H1 (cell line): Measurements from ENCODE around the gene TRAF1. TPM values are rescaled to one million over a fixed set of nuclear protein-coding genes. Genes with fewer than 3 reads are reported as not detected.

Experiments
- CTCF ChIA-PET: fragments of 300-600 bp; sonication (Branson Sonifier 250); formaldehyde crosslinking; loops from one replicate; lab custom pipeline; 2021; ENCODE audit not compliant: partially characterized antibody; lab: Charles Lee
- POLR2A ChIA-PET: fragments of 300-600 bp; sonication (Branson Sonifier 250); formaldehyde crosslinking; loops from one replicate; lab custom pipeline; 2021; ENCODE audit warnings: inconsistent platforms; ENCODE audit not compliant: partially characterized antibody; lab: Charles Lee
- DNase-seq, 2 experiments: peaks; one replicate each; pipeline versions ENCODE4 v3.0.0 to v3.0.0-alpha.2; 2010 to 2022; ENCODE audit warnings: low spot score in 2 of 2, low read depth in 1 of 2, mixed read lengths in 1 of 2
- FAIRE-seq: peaks from 2 replicates; lab custom pipeline; 2011; peaks lifted over from hg19 to GRCh38; lab: Jason Lieb, UNC
- H2AFZ ChIP-seq: 2 replicates; pipeline ENCODE4 v1.8.1; 2012; ENCODE audit warnings: low read length, inconsistent platforms
- H2AK5ac ChIP-seq: 2 replicates; pipeline ENCODE4 v1.6.1; 2013; ENCODE audit warnings: low read depth, low read length
- H2BK120ac ChIP-seq: replicated peaks from 2 replicates; pipeline ENCODE3; 2013; ENCODE audit warnings: low read depth, low read length, inconsistent platforms
- H2BK12ac ChIP-seq: 2 replicates; pipeline ENCODE4 v1.6.1; 2013; ENCODE audit warnings: low read depth, low read length
- H2BK15ac ChIP-seq: 2 replicates; pipeline ENCODE4 v1.6.1; 2013; ENCODE audit warnings: low read length
- H2BK20ac ChIP-seq: 2 replicates; pipeline ENCODE4 v1.6.1; 2013; ENCODE audit warnings: low read length
- H2BK5ac ChIP-seq: 2 replicates; pipeline ENCODE4 v1.6.1; 2013; ENCODE audit warnings: low read depth, low read length
- H3K14ac ChIP-seq: 2 replicates; pipeline ENCODE4 v1.6.1; 2013; ENCODE audit warnings: inconsistent platforms; ENCODE audit not compliant: insufficient read length
- H3K18ac ChIP-seq: 2 replicates; pipeline ENCODE4 v1.6.1; 2013; ENCODE audit warnings: low read length; ENCODE audit errors: extremely low read depth
- H3K23ac ChIP-seq: 2 replicates; pipeline ENCODE4 v1.6.1; 2013; ENCODE audit warnings: inconsistent platforms; ENCODE audit not compliant: insufficient read length
- H3K23me2 ChIP-seq: 2 replicates; pipeline ENCODE4 v1.6.1; 2013; ENCODE audit warnings: low read depth, low read length
- H3K27ac ChIP-seq: 2 replicates; pipeline ENCODE4 v1.6.1; 2011; ENCODE audit warnings: low read depth, low read length, inconsistent platforms
- H3K27me3 ChIP-seq, 4 experiments: replicated peaks in 1 of 4; 1 replicate in 1 of 4; 2 replicates in 3 of 4; pipeline versions ENCODE4 v1.6.1 to v1.8.1; 2011 to 2013; ENCODE audit warnings: low read length in 3 of 4, mild to moderate bottlenecking in 3 of 4, inconsistent platforms in 2 of 4, mixed read lengths in 2 of 4, moderate library complexity in 1 of 4; ENCODE audit not compliant: control insufficient read depth in 3 of 4, insufficient read depth in 3 of 4; ENCODE audit errors: extremely low read depth in 1 of 4
- H3K36me3 ChIP-seq, 4 experiments: 2 replicates each; pipeline versions ENCODE4 v1.6.1 to v1.8.1; 2011 to 2013; ENCODE audit warnings: mild to moderate bottlenecking in 4 of 4, low read length in 3 of 4, moderate library complexity in 2 of 4, control low read depth in 1 of 4, inconsistent platforms in 1 of 4; ENCODE audit not compliant: insufficient read depth in 4 of 4, control insufficient read depth in 2 of 4
- H3K4ac ChIP-seq: replicated peaks from 2 replicates; pipeline ENCODE3; 2013; ENCODE audit warnings: low read length, low read depth, mixed read lengths, inconsistent platforms; ENCODE audit not compliant: insufficient read length
- H3K4me1 ChIP-seq, 4 experiments: replicated peaks in 1 of 4; 1 replicate in 1 of 4; 2 replicates in 3 of 4; pipeline versions ENCODE4 v1.6.1 to v1.8.1; 2011 to 2013; ENCODE audit warnings: low read length in 3 of 4, inconsistent platforms in 2 of 4, mixed read lengths in 1 of 4; ENCODE audit not compliant: insufficient read depth in 4 of 4, control insufficient read depth in 3 of 4
- H3K4me2 ChIP-seq, 2 experiments: 2 replicates each; pipeline versions ENCODE4 v1.6.1 to v1.8.1; 2011 to 2013; ENCODE audit warnings: low read depth in 2 of 2, low read length in 2 of 2, control low read depth in 1 of 2, inconsistent platforms in 1 of 2, mild to moderate bottlenecking in 1 of 2; ENCODE audit not compliant: insufficient read depth in 1 of 2
- H3K4me3 ChIP-seq, 4 experiments: fragments of 200-600, 300-600 bp in 1 of 4; sonication (generic), shearing (Covaris generic), sonication (Bioruptor Twin) in 1 of 4; 2 replicates each; pipeline versions ENCODE4 v1.5.1 to v1.8.1; 2011 to 2016; ENCODE audit warnings: low read length in 4 of 4, low read depth in 3 of 4, control low read depth in 2 of 4, inconsistent platforms in 2 of 4, mild to moderate bottlenecking in 2 of 4, mixed read lengths in 1 of 4, moderate library complexity in 1 of 4; ENCODE audit not compliant: insufficient read depth in 2 of 4; ENCODE audit errors: extremely low read depth in 1 of 4
- H3K56ac ChIP-seq: replicated peaks from 2 replicates; pipeline ENCODE3; 2013; ENCODE audit warnings: low read depth, mild to moderate bottlenecking, mixed read lengths, low read length, inconsistent platforms; ENCODE audit not compliant: insufficient read length
- H3K79me1 ChIP-seq: 2 replicates; pipeline ENCODE4 v1.6.1; 2013; ENCODE audit warnings: low read depth, low read length, control low read depth
- H3K79me2 ChIP-seq, 2 experiments: 2 replicates each; pipeline versions ENCODE4 v1.6.1 to v1.8.1; 2012 to 2013; ENCODE audit warnings: low read length in 2 of 2, mild to moderate bottlenecking in 2 of 2, inconsistent platforms in 1 of 2; ENCODE audit not compliant: insufficient read depth in 2 of 2, control insufficient read depth in 1 of 2
- H3K9ac ChIP-seq, 4 experiments: replicated peaks in 1 of 4; 1 replicate in 1 of 4; 2 replicates in 3 of 4; pipeline versions ENCODE4 v1.6.1 to v1.8.1; 2011 to 2013; ENCODE audit warnings: low read depth in 3 of 4, low read length in 3 of 4, control low read depth in 2 of 4, mild to moderate bottlenecking in 2 of 4, moderate library complexity in 2 of 4, inconsistent platforms in 1 of 4; ENCODE audit errors: extremely low read depth in 1 of 4
- H3K9me3 ChIP-seq, 2 experiments: 2 replicates each; pipeline versions ENCODE4 v1.6.1 to v1.8.1; 2012 to 2013; ENCODE audit warnings: mild to moderate bottlenecking in 2 of 2, moderate library complexity in 2 of 2, control low read depth in 1 of 2, inconsistent platforms in 1 of 2, low read depth in 1 of 2, low read length in 1 of 2, mixed read lengths in 1 of 2; ENCODE audit not compliant: insufficient read depth in 2 of 2
- H4K20me1 ChIP-seq, 2 experiments: replicated peaks in 1 of 2; 2 replicates each; pipeline versions ENCODE3 to v1.8.1; 2011 to 2013; ENCODE audit warnings: inconsistent platforms in 2 of 2, low read length in 2 of 2, mild to moderate bottlenecking in 1 of 2; ENCODE audit not compliant: insufficient read depth in 2 of 2, control insufficient read depth in 1 of 2
- H4K5ac ChIP-seq: 2 replicates; pipeline ENCODE4 v1.6.1; 2013; ENCODE audit warnings: low read length, low read depth, mixed read lengths, inconsistent platforms; ENCODE audit not compliant: insufficient read length
- H4K8ac ChIP-seq: 2 replicates; pipeline ENCODE4 v1.8.0; 2013; ENCODE audit warnings: mild to moderate bottlenecking, moderate library complexity, low read length, inconsistent platforms; ENCODE audit not compliant: insufficient read depth; ENCODE audit errors: extremely low read depth
- H4K91ac ChIP-seq: replicated peaks from 2 replicates; pipeline ENCODE3; 2013; ENCODE audit warnings: low read length, mixed read lengths, inconsistent platforms; ENCODE audit not compliant: insufficient read length
- RAD21 ChIP-seq, 2 experiments: IDR thresholded peaks in 1 of 2; conservative IDR thresholded peaks in 1 of 2; 2 replicates each; pipeline ENCODE4 v1.6.1; 2011; ENCODE audit warnings: low read depth in 2 of 2, low read length in 2 of 2, improper control_type of control experiment in 1 of 2, inconsistent platforms in 1 of 2, mild to moderate bottlenecking in 1 of 2, moderate library complexity in 1 of 2
- RNF2 ChIP-seq: fragments of 200-900, 300-1000 bp; sonication (generic); IDR thresholded peaks from 2 replicates; pipeline ENCODE4 v1.7.1; 2016; ENCODE audit warnings: borderline replicate concordance, low read depth, mild to moderate bottlenecking, antibody characterized with exemption, low read length; ENCODE audit not compliant: poor library complexity, severe bottlenecking; ENCODE audit errors: missing control alignments
- SIX5 ChIP-seq: IDR thresholded peaks from 2 replicates; pipeline ENCODE4 v1.6.1; 2011; ENCODE audit warnings: mild to moderate bottlenecking, low read depth, low read length
- WGBS, 2 experiments: shearing (Covaris generic) in 1 of 2; methylation state at CpG; one replicate each; pipeline versions ENCODE4 v1.1.6 to v1.1.7; 2013 to 2015; ENCODE audit warnings: low lambda C conversion rate in 2 of 2, mixed read lengths in 2 of 2, inconsistent platforms in 1 of 2, low coverage in 1 of 2, missing lambda C conversion rate in 1 of 2; ENCODE audit not compliant: insufficient replicate concordance in 2 of 2, insufficient coverage in 1 of 2, insufficient read length in 1 of 2; ENCODE audit errors: extremely low coverage in 1 of 2, missing lambda C conversion rate in 1 of 2; 5-methylcytosine and 5-hydroxymethylcytosine counted together
- polyA plus RNA-seq, 7 experiments: library from polyadenylated mRNA; depleted of rRNA in 3 of 7; stranded (reverse) in 5 of 7; unstranded in 2 of 7; fragments of >200 nt in 5 of 7; fragments of 200-250 nt in 2 of 7; gene quantifications; 1 replicate in 5 of 7; 2 replicates in 1 of 7; 4 replicates in 1 of 7; pipeline versions ENCODE4 v1.2.1 to v1.2.3, GENCODE V29; 2011 to 2013; ENCODE audit warnings: missing spikeins in 2 of 7, mixed read lengths in 2 of 7
- total RNA-seq: library from RNA; stranded (reverse); fragmentation: NEBNext Ultra II Directional; extraction: Animal tissue kit (Norgen Biotek cat#: 25700); gene quantifications from 2 replicates; pipeline ENCODE4 v1.2.1, GENCODE V29; 2021
- TF ChIP-seq, protein P1 (sequence below), 3 experiments: IDR thresholded peaks; 1 replicate in 2 of 3; 2 replicates in 1 of 3; pipeline versions ENCODE4 v1.5.1 to v1.6.1; 2011; ENCODE audit warnings: low read length in 3 of 3, mild to moderate bottlenecking in 3 of 3, inconsistent platforms in 2 of 3, low read depth in 1 of 3, moderate library complexity in 1 of 3; ENCODE audit not compliant: insufficient read depth in 1 of 3; ENCODE audit errors: control extremely low read depth in 1 of 3

Gene TRAF1
- total and polyA plus RNA-seq, 2 of the 8 experiments (the other 6 are each of a cell fraction or from before 2014, with no cell fraction given), result 1.6 to 3.2 TPM

DNA sequence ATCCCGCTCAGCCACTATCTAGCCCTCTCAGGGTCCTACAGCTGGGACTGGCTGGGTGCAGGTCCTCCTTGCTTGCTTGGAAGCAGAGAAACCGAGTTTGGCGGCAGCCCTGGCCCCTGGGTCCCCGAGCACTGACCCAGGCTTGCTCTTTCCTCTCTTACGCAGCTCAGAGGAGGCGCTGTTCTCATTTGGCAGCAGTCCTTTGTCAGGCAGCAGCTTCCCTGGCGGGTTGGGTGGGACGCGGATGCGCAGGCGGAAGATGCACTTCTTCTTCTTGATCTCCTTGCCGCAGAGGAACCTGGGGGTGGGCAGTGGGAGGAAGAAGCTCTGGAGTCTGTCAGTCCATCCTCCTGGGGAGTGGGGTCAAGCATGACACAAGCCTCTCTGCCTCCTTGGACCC is 64.1 kb downstream of the TRAF1 start:
- no peaks in the 10 kb centered on the region for H4K20me1 ChIP-seq
- no peak overlapping the region for H2BK15ac ChIP-seq
- no peaks in the 10 kb centered on the region for H3K79me1 ChIP-seq
- H3K14ac ChIP-seq, result no peak overlapping the region
- H2AK5ac ChIP-seq, result no peak overlapping the region
- H4K8ac ChIP-seq, result no peak overlapping the region
- no peak overlapping the region for H3K4ac ChIP-seq
- FAIRE-seq, result no peak
- no peak overlapping the region for H3K56ac ChIP-seq
- peaks cover 0 to 20% (median 5%) of the 10 kb centered on the region in 4 experiments; a peak in 5 of 8 replicates for H3K36me3 ChIP-seq
- no peak overlapping the region for H2AFZ ChIP-seq
- ChIA-PET POLR2A (interaction anchor here (0.7 to 2.5 kb wide), 5 partner anchors 10 to 84 kb away, joined by 3 to 12 read pairs (median 5); no protein-coding TSS in a partner anchor), CTCF (interaction anchor here (0.6 to 10.5 kb wide), 13 partner anchors 9 to 76 kb away, joined by 3 to 108 read pairs (median 4); partner anchors contain the start of gene FBXW2)
- no peak overlapping the region for H2BK120ac ChIP-seq
- no peak for DNase-seq
- no peak overlapping the region for H3K4me3 ChIP-seq
- H4K91ac ChIP-seq, result no peak overlapping the region
- H3K4me2 ChIP-seq, result no peak overlapping the region
- no peaks in the 10 kb centered on the region for H3K23me2 ChIP-seq
- H3K9me3 ChIP-seq, result no peaks in the 10 kb centered on the region
- H3K9ac ChIP-seq, result peak overlapping the region in 2 of 4 experiments; percentile 13 to 16; a peak in 2 of 7 replicates
- H2BK5ac ChIP-seq, result no peak overlapping the region
- H4K5ac ChIP-seq, result no peak overlapping the region
- no peak overlapping the region for H3K23ac ChIP-seq
- TF ChIP-seq RNF2 (no peak), RAD21 (IDR thresholded peaks at IDR 0.05 in 1 of 2, conservative IDR thresholded peaks at IDR 0.05 in 1 of 2; ENCODE audit: low read depth in 2 of 2, low read length in 2 of 2) (peak in 1 of 2 experiments; percentile 41; a peak in 2 of 4 replicates), SIX5 (no peak)
- TF ChIP-seq, protein P1, sequence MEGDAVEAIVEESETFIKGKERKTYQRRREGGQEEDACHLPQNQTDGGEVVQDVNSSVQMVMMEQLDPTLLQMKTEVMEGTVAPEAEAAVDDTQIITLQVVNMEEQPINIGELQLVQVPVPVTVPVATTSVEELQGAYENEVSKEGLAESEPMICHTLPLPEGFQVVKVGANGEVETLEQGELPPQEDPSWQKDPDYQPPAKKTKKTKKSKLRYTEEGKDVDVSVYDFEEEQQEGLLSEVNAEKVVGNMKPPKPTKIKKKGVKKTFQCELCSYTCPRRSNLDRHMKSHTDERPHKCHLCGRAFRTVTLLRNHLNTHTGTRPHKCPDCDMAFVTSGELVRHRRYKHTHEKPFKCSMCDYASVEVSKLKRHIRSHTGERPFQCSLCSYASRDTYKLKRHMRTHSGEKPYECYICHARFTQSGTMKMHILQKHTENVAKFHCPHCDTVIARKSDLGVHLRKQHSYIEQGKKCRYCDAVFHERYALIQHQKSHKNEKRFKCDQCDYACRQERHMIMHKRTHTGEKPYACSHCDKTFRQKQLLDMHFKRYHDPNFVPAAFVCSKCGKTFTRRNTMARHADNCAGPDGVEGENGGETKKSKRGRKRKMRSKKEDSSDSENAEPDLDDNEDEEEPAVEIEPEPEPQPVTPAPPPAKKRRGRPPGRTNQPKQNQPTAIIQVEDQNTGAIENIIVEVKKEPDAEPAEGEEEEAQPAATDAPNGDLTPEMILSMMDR (IDR thresholded peaks at IDR 0.05; ENCODE audit: control extremely low read depth in 1 of 3, insufficient read depth in 1 of 3, low read depth in 1 of 3, low read length in 3 of 3), result peak; percentile 24 to 31 (median 26); a peak in 3 of 4 replicates
- no peaks in the 10 kb centered on the region for H3K27me3 ChIP-seq
- no peaks in the 10 kb centered on the region; a peak in 2 of 7 replicates for H3K4me1 ChIP-seq
- no peaks in the 10 kb centered on the region for H3K79me2 ChIP-seq
- H3K27ac ChIP-seq, result 0 out of 2 replicates have a peak overlapping the region, but pooled peaks have one; percentile 20
- H2BK20ac ChIP-seq, result no peak overlapping the region
- no peak overlapping the region for H3K18ac ChIP-seq
- 92% methylated on average over 11 of the region's 12 CpGs; no CpG with 5 or more reads in 1 of the 2 experiments for WGBS, 2 experiments
- H2BK12ac ChIP-seq, result no peak overlapping the region
